Measurements from ENCODE around the gene DDX51. TPM values are rescaled to one million over a fixed set of nuclear protein-coding genes. Genes with fewer than 3 reads are reported as not detected.

The DDX51 gene
- total and polyA plus RNA-seq, 4 donors, result 2.5 to 7.5 (median 5.5) TPM

DNA sequence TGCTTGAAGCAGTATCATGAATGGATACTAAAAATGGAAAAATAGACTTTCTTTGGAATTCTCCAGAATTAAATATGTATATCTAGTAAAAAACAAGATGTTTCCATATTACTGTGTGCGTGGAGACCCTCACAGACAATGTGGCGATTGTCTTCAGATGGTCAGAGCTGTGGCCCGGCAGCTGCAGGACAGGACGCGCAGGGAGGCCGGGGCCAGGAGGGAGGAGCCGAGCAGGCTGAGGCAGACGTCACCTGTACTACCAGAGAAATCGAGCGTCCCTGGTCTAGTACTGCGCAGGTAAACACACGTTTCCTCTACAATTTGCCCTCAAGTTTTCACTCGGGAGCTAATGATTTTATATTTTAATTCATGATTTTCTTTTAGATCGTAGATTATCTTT, 22.8 kb downstream of the DDX51 start:
- Histone ChIP-seq H3K27ac (ENCODE audit: low read depth in 1 of 2, low read length in 2 of 2) (no peak overlapping the region), H3K9ac (ENCODE audit: low read depth in 1 of 2, low read length in 2 of 2) (no peak overlapping the region), H3K4me3 (ENCODE audit: low read depth in 1 of 3, low read length in 3 of 3) (no peak overlapping the region), H3K9me3 (ENCODE audit: control insufficient read depth in 4 of 4, low read length in 3 of 4) (no peaks in the 10 kb centered on the region), H3K27me3 (ENCODE audit: control insufficient read depth in 4 of 4, insufficient read depth in 4 of 4, low read length in 3 of 4) (no peaks in the 10 kb centered on the region), H3K36me3 (ENCODE audit: control insufficient read depth in 4 of 4, insufficient read depth in 3 of 4, low read depth in 1 of 4, low read length in 3 of 4) (peaks cover 11 to 40% (median 20%) of the 10 kb centered on the region in 4 donors), H3K4me1 (ENCODE audit: control insufficient read depth in 4 of 4, insufficient read depth in 4 of 4, low read length in 3 of 4) (no peaks in the 10 kb centered on the region)
- TF ChIP-seq, protein P1, sequence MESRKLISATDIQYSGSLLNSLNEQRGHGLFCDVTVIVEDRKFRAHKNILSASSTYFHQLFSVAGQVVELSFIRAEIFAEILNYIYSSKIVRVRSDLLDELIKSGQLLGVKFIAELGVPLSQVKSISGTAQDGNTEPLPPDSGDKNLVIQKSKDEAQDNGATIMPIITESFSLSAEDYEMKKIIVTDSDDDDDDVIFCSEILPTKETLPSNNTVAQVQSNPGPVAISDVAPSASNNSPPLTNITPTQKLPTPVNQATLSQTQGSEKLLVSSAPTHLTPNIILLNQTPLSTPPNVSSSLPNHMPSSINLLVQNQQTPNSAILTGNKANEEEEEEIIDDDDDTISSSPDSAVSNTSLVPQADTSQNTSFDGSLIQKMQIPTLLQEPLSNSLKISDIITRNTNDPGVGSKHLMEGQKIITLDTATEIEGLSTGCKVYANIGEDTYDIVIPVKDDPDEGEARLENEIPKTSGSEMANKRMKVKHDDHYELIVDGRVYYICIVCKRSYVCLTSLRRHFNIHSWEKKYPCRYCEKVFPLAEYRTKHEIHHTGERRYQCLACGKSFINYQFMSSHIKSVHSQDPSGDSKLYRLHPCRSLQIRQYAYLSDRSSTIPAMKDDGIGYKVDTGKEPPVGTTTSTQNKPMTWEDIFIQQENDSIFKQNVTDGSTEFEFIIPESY (IDR thresholded peaks at IDR 0.05), result no peak
- TF ChIP-seq FOXA2 (IDR thresholded peaks at IDR 0.05), result no peak
- TF ChIP-seq YY1 (IDR thresholded peaks at IDR 0.05), result no peak
- TF ChIP-seq, protein P2, sequence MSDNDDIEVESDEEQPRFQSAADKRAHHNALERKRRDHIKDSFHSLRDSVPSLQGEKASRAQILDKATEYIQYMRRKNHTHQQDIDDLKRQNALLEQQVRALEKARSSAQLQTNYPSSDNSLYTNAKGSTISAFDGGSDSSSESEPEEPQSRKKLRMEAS (IDR thresholded peaks at IDR 0.05), result no peak
- TF ChIP-seq ATF3 (IDR thresholded peaks at IDR 0.05), result no peak
- no peak for TF ChIP-seq HNF4A (conservative IDR thresholded peaks at IDR 0.05)
- no peak for TF ChIP-seq SP1 (IDR thresholded peaks at IDR 0.05)
- TF ChIP-seq FOXA1 (IDR thresholded peaks at IDR 0.05), result no peak
- TF ChIP-seq REST (IDR thresholded peaks at IDR 0.05), result no peak
- no peak for TF ChIP-seq EGR1 (IDR thresholded peaks at IDR 0.05; ENCODE audit: low read depth in 2 of 2)
- no peak for TF ChIP-seq TAF1 (conservative IDR thresholded peaks at IDR 0.05)
- TF ChIP-seq RAD21 (IDR thresholded peaks at IDR 0.05), result no peak
- no peak for TF ChIP-seq NR2F2 (IDR thresholded peaks at IDR 0.05)
- no peak for TF ChIP-seq RXRA (IDR thresholded peaks at IDR 0.05)
- TF ChIP-seq HNF4G (IDR thresholded peaks at IDR 0.05), result no peak
- TF ChIP-seq CTCF (IDR thresholded peaks at IDR 0.05; ENCODE audit: low read depth, low read length, missing input control), result no peak
- no peak for TF ChIP-seq JUND (IDR thresholded peaks at IDR 0.05)
- TF ChIP-seq GABPA (IDR thresholded peaks at IDR 0.05 in 1 of 2, conservative IDR thresholded peaks at IDR 0.05 in 1 of 2), result no peak
- WGBS, result 97% methylated on average over 14 of the region's 14 CpGs
- DNase-seq (ENCODE audit: low spot score), result no peak

All from liver (tissue), 9 donors.